DOHH2 (cell line): ENCODE data around the gene STARD13.

Experiments
- H3F3A ChIP-seq: fragments of 200-600 bp; sonication (generic), shearing (Covaris generic); 2 replicates; pipeline ENCODE4 v1.6.0; 2016; ENCODE audit warnings: antibody characterized with exemption, mild to moderate bottlenecking; ENCODE audit not compliant: control insufficient read depth, insufficient read depth
- H3K27ac ChIP-seq: fragments of 200-600 bp; sonication (generic); 2 replicates; pipeline ENCODE4 v1.5.1; 2014; ENCODE audit warnings: low read depth, mild to moderate bottlenecking, low read length, moderate library complexity
- H3K27me3 ChIP-seq: fragments of 200-600 bp; sonication (generic); 2 replicates; pipeline ENCODE4 v1.6.1; 2014; ENCODE audit warnings: mild to moderate bottlenecking, low read length, mixed read lengths; ENCODE audit not compliant: control insufficient read depth
- H3K36me3 ChIP-seq: fragments of 200-600 bp; sonication (generic); 2 replicates; pipeline ENCODE4 v1.6.1; 2014; ENCODE audit warnings: mild to moderate bottlenecking, low read length, moderate library complexity, mixed read lengths; ENCODE audit not compliant: control insufficient read depth
- H3K4me1 ChIP-seq: fragments of 200-600 bp; sonication (generic); 2 replicates; pipeline ENCODE4 v1.6.1; 2014; ENCODE audit warnings: mild to moderate bottlenecking, low read length, mixed read lengths; ENCODE audit not compliant: control insufficient read depth
- H3K4me2 ChIP-seq: fragments of 200-600 bp; sonication (generic); 2 replicates; pipeline ENCODE4 v1.6.0; 2014; ENCODE audit warnings: mild to moderate bottlenecking, low read length, moderate library complexity
- H3K4me3 ChIP-seq: fragments of 200-600 bp; sonication (generic); 2 replicates; pipeline ENCODE4 v1.5.1; 2014; ENCODE audit warnings: mild to moderate bottlenecking, low read length, mixed read lengths
- H3K79me2 ChIP-seq: fragments of 200-600 bp; sonication (generic); 2 replicates; pipeline ENCODE4 v1.6.1; 2014; ENCODE audit warnings: mild to moderate bottlenecking, low read length, mixed read lengths; ENCODE audit not compliant: control insufficient read depth
- H3K9me2 ChIP-seq: fragments of 200-600 bp; sonication (generic); replicated peaks from 2 replicates; pipeline ENCODE4 v1.6.1; 2014; ENCODE audit warnings: mild to moderate bottlenecking, low read length, mixed read lengths; ENCODE audit not compliant: control insufficient read depth
- H3K9me3 ChIP-seq: fragments of 200-600 bp; sonication (generic); 2 replicates; pipeline ENCODE4 v1.6.1; 2014; ENCODE audit warnings: antibody characterized with exemption, low read length, mixed read lengths; ENCODE audit not compliant: control insufficient read depth, insufficient read depth
- H4K20me1 ChIP-seq: fragments of 200-600 bp; sonication (generic); 2 replicates; pipeline ENCODE4 v1.6.0; 2014; ENCODE audit warnings: low read depth, mild to moderate bottlenecking, antibody characterized with exemption, low read length, moderate library complexity; ENCODE audit not compliant: control insufficient read depth, insufficient read depth
- EZH2phosphoT487 ChIP-seq: fragments of 200-600 bp; sonication (generic); IDR thresholded peaks from 2 replicates; pipeline ENCODE4 v1.6.1; 2017; ENCODE audit warnings: borderline replicate concordance, mild to moderate bottlenecking, antibody characterized with exemption, low read length, moderate library complexity, mixed read lengths
- TF ChIP-seq, protein P1 (sequence below): fragments of 200-600 bp; sonication (generic); IDR thresholded peaks from one replicate; pipeline ENCODE4 v1.5.1; 2014; ENCODE audit warnings: antibody characterized with exemption, mild to moderate bottlenecking, low read depth, low read length; ENCODE audit not compliant: poor library complexity, severe bottlenecking

STARD13 gene

DNA sequence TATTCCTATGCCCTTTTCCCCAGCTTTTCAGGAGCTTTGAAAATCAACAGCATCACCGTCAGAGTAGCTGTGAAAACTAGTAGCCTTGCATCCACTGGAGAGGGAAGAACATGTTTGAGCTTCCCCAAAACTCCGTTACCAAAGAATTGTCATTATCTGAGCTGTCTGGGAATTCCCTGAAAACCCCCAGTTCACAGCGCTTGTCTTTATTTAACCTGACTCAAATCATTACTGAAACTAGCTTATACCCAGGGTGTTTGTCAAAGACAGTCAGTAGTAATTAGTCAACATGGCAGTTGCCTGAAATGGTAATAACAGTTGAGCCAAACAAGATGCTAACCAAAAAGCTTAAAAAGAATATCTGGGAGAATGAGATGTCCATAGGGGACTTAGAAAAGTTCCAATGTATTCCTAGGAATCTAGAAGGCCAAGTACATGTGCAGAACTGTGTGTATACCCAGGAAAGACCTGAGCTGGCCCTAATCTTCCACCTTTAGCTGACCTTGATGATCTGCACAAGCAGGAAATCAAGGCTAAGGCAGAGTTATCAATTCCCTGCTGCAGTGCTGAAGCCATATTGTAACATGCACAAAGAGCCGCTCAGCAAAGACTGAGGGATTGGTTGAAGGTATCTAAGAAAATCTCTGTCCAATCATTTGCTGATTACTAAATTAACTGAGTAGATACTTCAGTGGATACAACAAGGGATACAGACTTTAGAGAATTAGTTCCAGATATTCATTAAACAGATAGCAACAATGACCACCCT, 138.5 kb downstream of the STARD13 start:
- H3K79me2 ChIP-seq = no peaks in the 10 kb centered on the region
- H4K20me1 ChIP-seq = no peaks in the 10 kb centered on the region
- no peaks in the 10 kb centered on the region for H3K4me1 ChIP-seq
- no peaks in the 10 kb centered on the region for H3K9me3 ChIP-seq
- no peaks in the 10 kb centered on the region for H3K27me3 ChIP-seq
- no peak overlapping the region for H3K4me3 ChIP-seq
- no peak overlapping the region for H3K4me2 ChIP-seq
- TF ChIP-seq EZH2phosphoT487 = no peak
- TF ChIP-seq, protein P1, sequence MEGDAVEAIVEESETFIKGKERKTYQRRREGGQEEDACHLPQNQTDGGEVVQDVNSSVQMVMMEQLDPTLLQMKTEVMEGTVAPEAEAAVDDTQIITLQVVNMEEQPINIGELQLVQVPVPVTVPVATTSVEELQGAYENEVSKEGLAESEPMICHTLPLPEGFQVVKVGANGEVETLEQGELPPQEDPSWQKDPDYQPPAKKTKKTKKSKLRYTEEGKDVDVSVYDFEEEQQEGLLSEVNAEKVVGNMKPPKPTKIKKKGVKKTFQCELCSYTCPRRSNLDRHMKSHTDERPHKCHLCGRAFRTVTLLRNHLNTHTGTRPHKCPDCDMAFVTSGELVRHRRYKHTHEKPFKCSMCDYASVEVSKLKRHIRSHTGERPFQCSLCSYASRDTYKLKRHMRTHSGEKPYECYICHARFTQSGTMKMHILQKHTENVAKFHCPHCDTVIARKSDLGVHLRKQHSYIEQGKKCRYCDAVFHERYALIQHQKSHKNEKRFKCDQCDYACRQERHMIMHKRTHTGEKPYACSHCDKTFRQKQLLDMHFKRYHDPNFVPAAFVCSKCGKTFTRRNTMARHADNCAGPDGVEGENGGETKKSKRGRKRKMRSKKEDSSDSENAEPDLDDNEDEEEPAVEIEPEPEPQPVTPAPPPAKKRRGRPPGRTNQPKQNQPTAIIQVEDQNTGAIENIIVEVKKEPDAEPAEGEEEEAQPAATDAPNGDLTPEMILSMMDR = no peak
- H3K27ac ChIP-seq = no peak overlapping the region
- no peaks in the 10 kb centered on the region for H3F3A ChIP-seq
- no peaks in the 10 kb centered on the region for H3K9me2 ChIP-seq
- no peaks in the 10 kb centered on the region for H3K36me3 ChIP-seq

DNA sequence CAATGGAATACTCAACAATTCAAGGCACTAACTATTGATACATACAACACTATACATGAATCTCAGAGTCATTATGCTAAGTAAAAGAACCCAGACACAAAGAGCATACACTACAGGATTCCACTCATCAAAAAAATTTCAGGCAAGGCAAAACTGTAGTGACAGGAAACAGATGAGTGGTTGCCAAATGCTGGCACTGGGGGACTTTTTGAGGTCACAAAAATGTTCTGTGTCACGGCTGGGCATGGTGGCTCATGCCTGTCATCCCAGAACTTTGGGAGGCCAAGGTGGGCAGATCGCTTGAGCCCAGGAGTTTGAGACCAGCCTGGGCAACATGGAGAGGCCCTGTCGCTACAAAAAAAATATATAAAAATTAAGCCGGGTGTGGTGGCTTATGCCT, 139.9 kb downstream of the STARD13 start:
- TF ChIP-seq, protein P1 = no peak
- no peak for TF ChIP-seq EZH2phosphoT487
- H3F3A ChIP-seq = no peaks in the 10 kb centered on the region
- H3K36me3 ChIP-seq = no peaks in the 10 kb centered on the region
- no peaks in the 10 kb centered on the region for H3K9me3 ChIP-seq
- H3K79me2 ChIP-seq = no peaks in the 10 kb centered on the region
- H3K27me3 ChIP-seq = no peaks in the 10 kb centered on the region
- no peaks in the 10 kb centered on the region for H4K20me1 ChIP-seq
- no peaks in the 10 kb centered on the region for H3K4me1 ChIP-seq
- H3K4me3 ChIP-seq = no peak overlapping the region
- no peak overlapping the region for H3K4me2 ChIP-seq
- H3K27ac ChIP-seq = no peak overlapping the region
- no peaks in the 10 kb centered on the region for H3K9me2 ChIP-seq

DNA sequence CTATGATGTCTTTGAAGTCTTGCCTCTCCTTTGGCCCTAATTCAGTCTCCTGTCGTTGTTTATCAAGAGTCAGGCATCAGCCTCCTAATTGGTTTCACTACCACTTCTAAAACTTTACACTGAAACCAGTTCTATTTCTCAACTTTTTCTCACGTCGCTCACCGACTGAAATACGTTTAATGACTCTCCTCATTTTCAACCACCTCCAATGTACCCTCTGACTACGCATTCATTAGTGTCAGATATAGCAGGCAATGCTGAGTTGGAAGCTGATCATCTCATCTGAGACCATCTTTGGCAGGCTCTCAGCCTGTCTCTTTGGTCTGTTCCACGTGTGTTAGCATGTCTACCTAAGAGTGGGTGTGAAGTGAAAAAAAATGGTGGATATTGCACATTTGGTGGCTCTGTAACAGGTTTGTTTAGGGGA, 141.2 kb downstream of the STARD13 start:
- no peak for TF ChIP-seq EZH2phosphoT487
- TF ChIP-seq, protein P1 = no peak
- Histone ChIP-seq H3K4me2 (no peak overlapping the region), H3K79me2 (no peaks in the 10 kb centered on the region)

More for the DNA sequence above, 141.2 kb downstream of the STARD13 start:
- H3K4me1 ChIP-seq = no peaks in the 10 kb centered on the region
- no peaks in the 10 kb centered on the region for H4K20me1 ChIP-seq
- H3K36me3 ChIP-seq = no peaks in the 10 kb centered on the region
- H3K9me3 ChIP-seq = no peaks in the 10 kb centered on the region
- H3K9me2 ChIP-seq = no peaks in the 10 kb centered on the region
- no peaks in the 10 kb centered on the region for H3F3A ChIP-seq
- H3K4me3 ChIP-seq = no peak overlapping the region
- H3K27me3 ChIP-seq = no peaks in the 10 kb centered on the region
- no peak overlapping the region for H3K27ac ChIP-seq
